ENCODE results near the gene EIF2AK2.

DNA sequence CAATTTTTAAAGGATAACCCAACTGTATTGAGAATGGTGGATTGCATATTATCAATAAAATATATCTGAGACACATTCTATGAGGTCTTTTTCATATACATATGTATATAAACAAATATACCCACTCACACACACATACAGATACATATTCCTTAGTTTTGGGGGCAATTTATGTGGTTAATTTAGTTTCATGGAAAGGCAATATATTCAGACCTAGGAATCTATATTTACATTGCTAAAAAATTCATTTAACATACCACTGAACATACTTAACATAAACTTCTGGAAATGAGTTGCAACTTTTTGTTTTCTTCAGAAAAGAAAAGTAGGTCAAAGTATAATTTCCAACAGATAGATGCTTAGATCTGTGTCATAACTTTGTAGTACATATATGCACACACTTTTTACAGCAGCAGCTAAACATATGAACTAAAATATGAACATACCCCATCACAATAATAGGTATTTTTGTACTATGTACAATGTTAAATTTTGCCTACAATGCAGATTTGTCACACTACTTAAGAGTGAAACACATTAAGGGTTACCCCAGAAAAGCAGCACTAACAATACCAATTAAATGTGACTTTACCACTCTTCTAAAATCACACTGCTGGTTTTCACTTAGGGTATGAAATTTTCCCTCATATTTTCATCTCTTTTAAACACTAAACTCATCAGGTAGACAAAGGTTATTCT lies 95.6 kb downstream of the EIF2AK2 start:
- TF ChIP-seq POLR2AphosphoS5 (IDR thresholded peaks at IDR 0.05; ENCODE audit: borderline replicate concordance, low read depth, low read length) (no peak), EZH2 (IDR thresholded peaks at IDR 0.05) (no peak)
